ENCODE measurements around the gene ARMCX6. TPM values are rescaled to one million over a fixed set of nuclear protein-coding genes. Genes with fewer than 3 reads are reported as not detected.

Gene ARMCX6
- 30.3 and 35.0 TPM in 2 replicates for total RNA-seq

DNA sequence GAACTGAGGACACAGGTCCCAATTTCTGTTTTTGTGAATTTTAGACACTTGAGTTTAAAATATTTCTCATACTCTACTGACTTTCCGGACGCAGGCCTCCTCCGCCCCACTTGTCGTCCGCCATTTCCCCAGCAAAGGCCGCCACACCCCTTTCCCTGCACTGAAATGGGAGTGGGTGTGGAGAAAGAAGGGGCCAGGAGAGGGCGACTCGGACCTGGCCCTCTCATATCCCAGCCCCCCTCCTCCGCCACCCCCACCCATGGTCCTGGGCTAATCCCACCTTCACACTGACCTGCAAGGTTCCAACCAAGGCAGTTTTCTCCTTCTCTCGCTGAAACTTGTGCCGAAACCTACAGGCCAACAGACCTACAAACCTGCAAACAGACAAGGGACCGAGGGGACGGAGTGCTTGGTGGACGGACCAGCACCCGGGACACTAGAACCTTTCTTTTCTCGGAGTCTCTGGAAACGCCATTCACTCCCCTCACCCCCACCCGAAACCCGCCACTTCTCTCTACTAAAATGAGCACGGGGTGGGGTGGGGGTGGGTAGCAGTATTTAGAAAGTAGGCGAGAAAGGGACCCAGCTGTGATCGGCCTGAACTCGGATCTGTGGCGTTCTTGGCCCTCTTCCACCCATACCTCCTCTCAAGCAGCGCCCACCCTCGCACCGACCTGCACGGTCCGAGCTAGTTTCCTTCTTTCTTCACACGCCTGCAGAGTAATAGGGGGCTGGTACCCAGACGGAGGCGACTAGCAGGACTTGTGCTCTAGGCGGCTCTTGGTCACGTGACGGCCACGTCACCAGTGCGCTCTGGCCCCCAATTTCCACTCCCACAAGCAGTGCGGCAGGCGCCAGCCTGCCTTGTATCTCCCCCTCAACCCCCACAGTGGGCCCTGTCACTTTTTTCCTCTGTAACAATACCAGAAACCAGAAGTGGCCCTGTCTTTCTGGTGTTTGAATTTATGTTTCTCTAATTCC, at the start of gene ARMCX6:
TSS of gene ARMCX6 (minus strand) at position 790 of the 981 bp plus-strand sequence. CDS start 1,380 bp downstream, outside the sequence.

DNA sequence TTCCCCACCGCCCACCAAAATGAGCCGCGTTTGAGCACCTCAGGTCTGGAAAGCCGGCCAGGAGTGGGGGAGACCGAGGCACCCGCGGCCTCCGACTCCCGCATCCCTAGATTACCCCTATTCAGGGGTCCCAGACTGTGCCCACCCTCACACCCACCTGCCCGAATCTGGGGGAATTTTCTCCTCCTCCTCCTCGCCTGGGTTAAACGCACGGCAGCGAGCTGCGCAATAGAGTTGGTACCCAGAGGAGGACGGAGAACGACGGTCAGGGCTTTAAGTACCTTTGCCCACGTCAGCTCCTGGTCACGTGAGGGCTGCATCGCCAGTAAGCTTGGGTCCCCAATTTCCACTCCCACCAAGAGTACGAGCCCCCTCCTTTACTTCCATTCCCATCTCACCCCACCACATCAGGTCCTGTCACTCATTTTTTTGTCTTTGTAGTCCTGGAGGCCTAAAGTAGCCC, 41.8 kb upstream of the ARMCX6 start, which contains the start of gene ARMCX2:
TSS of gene ARMCX2 (minus strand) at position 250 of the 463 bp plus-strand sequence. CDS start 2,262 bp downstream, outside the sequence.

Small RNAs within 50 kb of the gene (small RNA-seq; reads per million reads assigned to genes)
- 0.33 reads per million for gene RNU6-30P

Other genes starting within 250 kb of the ARMCX6 start
- not detected in 2 replicates for gene BTK, start 231.8 kb downstream of the ARMCX6 start, total RNA-seq
- 270 and 465 TPM in 2 replicates for gene RPL36A, start 227.0 kb downstream of the ARMCX6 start, total RNA-seq
- 11.0 and 13.4 TPM in 2 replicates for gene GLA, start 210.1 kb downstream of the ARMCX6 start, total RNA-seq
- gene HNRNPH2, start 209.8 kb downstream of the ARMCX6 start, total RNA-seq = 55.3 and 60.6 TPM in 2 replicates
- gene ARMCX4, start 132.5 kb downstream of the ARMCX6 start, total RNA-seq = 3.9 and 7.5 TPM in 2 replicates
- gene ARMCX1, start 67.5 kb downstream of the ARMCX6 start, total RNA-seq = 56.1 and 59.1 TPM in 2 replicates
- 81.5 and 82.8 TPM in 2 replicates for gene ARMCX3, start 5.2 kb upstream of the ARMCX6 start, total RNA-seq
- 86.7 and 111 TPM in 2 replicates for gene ARMCX2, start 41.9 kb upstream of the ARMCX6 start, total RNA-seq